Measurements from ENCODE around the gene SND1. TPM values are rescaled to one million over a fixed set of nuclear protein-coding genes. Genes with fewer than 3 reads are reported as not detected.

The SND1 gene
- total and polyA plus RNA-seq, 10 of the 15 experiments (the other 5 are each of a cell fraction or from before 2014, with no cell fraction given), result 52.4 to 270 (median 146) TPM

DNA sequence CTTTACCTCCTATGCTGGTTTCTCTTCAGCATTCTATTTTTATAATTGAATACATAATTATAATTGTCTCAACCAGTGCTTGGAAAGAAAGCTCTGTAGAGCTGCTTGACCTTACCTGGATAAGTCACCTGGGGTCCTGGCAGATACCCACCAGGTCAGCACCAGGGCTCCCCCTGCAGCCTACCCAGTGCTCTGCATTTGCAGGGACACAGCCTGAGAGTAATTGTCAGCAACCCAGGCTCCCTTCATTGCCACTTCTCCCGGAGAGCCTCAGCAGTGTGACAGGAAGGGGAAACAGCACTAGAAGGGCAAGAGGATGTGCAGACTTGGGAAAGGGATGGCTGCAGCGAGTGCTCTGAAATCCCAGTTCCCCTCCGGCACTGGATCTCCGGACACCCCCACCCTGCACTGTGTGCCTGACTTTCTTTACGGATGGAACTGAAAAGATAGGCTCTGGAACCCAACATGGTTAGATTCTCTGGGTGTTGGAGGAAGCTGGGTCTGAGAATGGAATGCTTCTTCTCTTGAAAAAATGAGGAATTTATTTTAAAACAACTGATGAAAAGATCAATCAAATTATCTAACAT lies 22.6 kb upstream of the SND1 start:
- no peak for FAIRE-seq
- in situ Hi-C loops (cut with MboI), result no loop called here
- CTCF ChIA-PET, result interaction anchor here (0.8 to 2.4 kb wide), 18 partner anchors 8 to 580 kb away, joined by 3 to 17 read pairs (median 4); partner anchors contain the start of genes ARF5 and GCC1
- H3K4me3 ChIP-seq, result no peak overlapping the region
- no peaks in the 10 kb centered on the region; the same call in 2 of the 3 replicates for H3K9me3 ChIP-seq (replicated peaks; ENCODE audit: control insufficient read depth, insufficient read depth, low read length)
- RAD21 ChIA-PET (ENCODE audit: unreplicated experiment), result interaction anchor here (0.7 to 1.4 kb wide), 7 partner anchors 21 to 580 kb away, joined by 3 to 6 read pairs (median 3); no protein-coding TSS in a partner anchor
- intact Hi-C loops (cut with micrococcal nuclease; ENCODE audit: unreplicated experiment), result no loop called here
- no peak overlapping the region for H3K9ac ChIP-seq (ENCODE audit: control insufficient read depth, insufficient read depth, low read length)
- no peak overlapping the region for H2AFZ ChIP-seq (ENCODE audit: control insufficient read depth, low read depth, low read length)
- peak; percentile 96 for ATAC-seq
- no peaks in the 10 kb centered on the region for H3K4me1 ChIP-seq (ENCODE audit: control insufficient read depth, insufficient read depth, low read length)
- WGBS (ENCODE audit: insufficient coverage, insufficient replicate concordance, low lambda C conversion rate, missing lambda C conversion rate), result 25% methylated on average over 5 of the region's 5 CpGs
- H3K27me3 ChIP-seq (replicated peaks in 1 of 2; ENCODE audit: control insufficient read depth in 2 of 2, insufficient read depth in 2 of 2, low read length in 1 of 2), result no peaks in the 10 kb centered on the region
- no peak overlapping the region for H3K27ac ChIP-seq (ENCODE audit: control insufficient read depth, insufficient read depth)
- TF ChIP-seq IRF5 (IDR thresholded peaks at IDR 0.05; ENCODE audit: borderline replicate concordance) (no peak), NRF1 (conservative IDR thresholded peaks at IDR 0.05; ENCODE audit: low read depth, low read length) (no peak), IKZF1 (conservative IDR thresholded peaks at IDR 0.05) (no peak), NR2F1 (conservative IDR thresholded peaks at IDR 0.05) (no peak), MLLT1 (IDR thresholded peaks at IDR 0.05) (no peak), RAD51 (IDR thresholded peaks at IDR 0.05) (no peak), RAD21 (IDR thresholded peaks at IDR 0.05; ENCODE audit: insufficient read depth, low read depth, low read length) (peak; percentile 39; the same call in 1 of the 2 replicates), RFX5 (IDR thresholded peaks at IDR 0.05; ENCODE audit: low read depth, low read length) (no peak), ZNF274 (IDR thresholded peaks at IDR 0.05; ENCODE audit: insufficient read depth, insufficient read length) (no peak), SMC3 (IDR thresholded peaks at IDR 0.05; ENCODE audit: borderline replicate concordance, low read length) (peak; percentile 35; the same call in 1 of the 2 replicates), STAT1 (conservative IDR thresholded peaks at IDR 0.05) (no peak), RB1 (IDR thresholded peaks at IDR 0.05; ENCODE audit: borderline replicate concordance) (no peak)
- TF ChIP-seq, protein P1, sequence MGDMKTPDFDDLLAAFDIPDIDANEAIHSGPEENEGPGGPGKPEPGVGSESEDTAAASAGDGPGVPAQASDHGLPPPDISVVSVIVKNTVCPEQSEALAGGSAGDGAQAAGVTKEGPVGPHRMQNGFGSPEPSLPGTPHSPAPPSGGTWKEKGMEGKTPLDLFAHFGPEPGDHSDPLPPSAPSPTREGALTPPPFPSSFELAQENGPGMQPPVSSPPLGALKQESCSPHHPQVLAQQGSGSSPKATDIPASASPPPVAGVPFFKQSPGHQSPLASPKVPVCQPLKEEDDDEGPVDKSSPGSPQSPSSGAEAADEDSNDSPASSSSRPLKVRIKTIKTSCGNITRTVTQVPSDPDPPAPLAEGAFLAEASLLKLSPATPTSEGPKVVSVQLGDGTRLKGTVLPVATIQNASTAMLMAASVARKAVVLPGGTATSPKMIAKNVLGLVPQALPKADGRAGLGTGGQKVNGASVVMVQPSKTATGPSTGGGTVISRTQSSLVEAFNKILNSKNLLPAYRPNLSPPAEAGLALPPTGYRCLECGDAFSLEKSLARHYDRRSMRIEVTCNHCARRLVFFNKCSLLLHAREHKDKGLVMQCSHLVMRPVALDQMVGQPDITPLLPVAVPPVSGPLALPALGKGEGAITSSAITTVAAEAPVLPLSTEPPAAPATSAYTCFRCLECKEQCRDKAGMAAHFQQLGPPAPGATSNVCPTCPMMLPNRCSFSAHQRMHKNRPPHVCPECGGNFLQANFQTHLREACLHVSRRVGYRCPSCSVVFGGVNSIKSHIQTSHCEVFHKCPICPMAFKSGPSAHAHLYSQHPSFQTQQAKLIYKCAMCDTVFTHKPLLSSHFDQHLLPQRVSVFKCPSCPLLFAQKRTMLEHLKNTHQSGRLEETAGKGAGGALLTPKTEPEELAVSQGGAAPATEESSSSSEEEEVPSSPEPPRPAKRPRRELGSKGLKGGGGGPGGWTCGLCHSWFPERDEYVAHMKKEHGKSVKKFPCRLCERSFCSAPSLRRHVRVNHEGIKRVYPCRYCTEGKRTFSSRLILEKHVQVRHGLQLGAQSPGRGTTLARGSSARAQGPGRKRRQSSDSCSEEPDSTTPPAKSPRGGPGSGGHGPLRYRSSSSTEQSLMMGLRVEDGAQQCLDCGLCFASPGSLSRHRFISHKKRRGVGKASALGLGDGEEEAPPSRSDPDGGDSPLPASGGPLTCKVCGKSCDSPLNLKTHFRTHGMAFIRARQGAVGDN (IDR thresholded peaks at IDR 0.05), result no peak
- TF ChIP-seq, protein P2, sequence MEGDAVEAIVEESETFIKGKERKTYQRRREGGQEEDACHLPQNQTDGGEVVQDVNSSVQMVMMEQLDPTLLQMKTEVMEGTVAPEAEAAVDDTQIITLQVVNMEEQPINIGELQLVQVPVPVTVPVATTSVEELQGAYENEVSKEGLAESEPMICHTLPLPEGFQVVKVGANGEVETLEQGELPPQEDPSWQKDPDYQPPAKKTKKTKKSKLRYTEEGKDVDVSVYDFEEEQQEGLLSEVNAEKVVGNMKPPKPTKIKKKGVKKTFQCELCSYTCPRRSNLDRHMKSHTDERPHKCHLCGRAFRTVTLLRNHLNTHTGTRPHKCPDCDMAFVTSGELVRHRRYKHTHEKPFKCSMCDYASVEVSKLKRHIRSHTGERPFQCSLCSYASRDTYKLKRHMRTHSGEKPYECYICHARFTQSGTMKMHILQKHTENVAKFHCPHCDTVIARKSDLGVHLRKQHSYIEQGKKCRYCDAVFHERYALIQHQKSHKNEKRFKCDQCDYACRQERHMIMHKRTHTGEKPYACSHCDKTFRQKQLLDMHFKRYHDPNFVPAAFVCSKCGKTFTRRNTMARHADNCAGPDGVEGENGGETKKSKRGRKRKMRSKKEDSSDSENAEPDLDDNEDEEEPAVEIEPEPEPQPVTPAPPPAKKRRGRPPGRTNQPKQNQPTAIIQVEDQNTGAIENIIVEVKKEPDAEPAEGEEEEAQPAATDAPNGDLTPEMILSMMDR (IDR thresholded peaks at IDR 0.05 in 2 of 3, conservative IDR thresholded peaks at IDR 0.05 in 1 of 3; ENCODE audit: control insufficient read depth in 2 of 3, extremely low read depth in 1 of 3, insufficient read depth in 1 of 3, low read depth in 3 of 3, low read length in 3 of 3), result peak; percentile 57 to 67 (median 62)
- no peak for DNase-seq (ENCODE audit: low read depth, low spot score)
- SMC1A ChIA-PET (ENCODE audit: uncharacterized antibody, unreplicated experiment), result interaction anchor here (0.6 to 3.4 kb wide), 6 partner anchors 10 to 580 kb away, joined by 3 to 13 read pairs (median 4); partner anchors contain the start of genes ARF5 and PAX4
- H3K4me2 ChIP-seq (ENCODE audit: control insufficient read depth, insufficient read depth), result no peak overlapping the region
- POLR2A ChIA-PET, result interaction anchor here (0.5 kb wide), 1 partner anchor 225 kb away, joined by 4 read pairs; no protein-coding TSS in a partner anchor
- H3K36me3 ChIP-seq (ENCODE audit: control insufficient read depth in 2 of 2, insufficient read depth in 2 of 2, low read length in 1 of 2), result no peaks in the 10 kb centered on the region
- no peaks in the 10 kb centered on the region for H4K20me1 ChIP-seq (ENCODE audit: control insufficient read depth, insufficient read depth)
- no peaks in the 10 kb centered on the region for H3K79me2 ChIP-seq (ENCODE audit: control insufficient read depth, insufficient read depth, low read length)
- no TSS peak for BruUV-seq (replicated peaks)

Data from GM12878 (cell line).